ENCODE measurements around the gene ITSN2.

ITSN2 gene

DNA sequence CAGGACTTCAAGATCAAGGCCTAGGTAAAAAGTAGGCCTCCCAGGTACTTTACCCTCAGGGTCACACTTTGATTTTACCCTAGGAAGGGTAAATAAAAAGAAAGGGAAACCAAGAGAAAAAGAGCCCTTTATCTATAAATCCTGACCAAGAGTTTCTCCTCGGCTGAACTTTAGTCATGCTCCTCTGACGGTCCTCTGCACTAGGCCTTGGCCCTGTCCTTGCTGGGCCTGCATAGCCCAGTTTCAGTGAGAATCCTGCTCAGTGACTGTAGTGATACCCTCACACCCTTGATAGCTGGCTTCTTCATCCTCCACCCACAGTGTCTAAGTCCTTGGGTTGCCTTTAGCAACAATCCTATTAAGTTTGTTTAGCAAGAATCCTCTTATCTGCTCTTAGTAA, 20.5 kb upstream of the ITSN2 start:
- no peak for DNase-seq (ENCODE audit: low read depth)
- H3K4me3 ChIP-seq (replicated peaks; ENCODE audit: low read depth, low read length), result no peak overlapping the region
- TF ChIP-seq, protein P1, sequence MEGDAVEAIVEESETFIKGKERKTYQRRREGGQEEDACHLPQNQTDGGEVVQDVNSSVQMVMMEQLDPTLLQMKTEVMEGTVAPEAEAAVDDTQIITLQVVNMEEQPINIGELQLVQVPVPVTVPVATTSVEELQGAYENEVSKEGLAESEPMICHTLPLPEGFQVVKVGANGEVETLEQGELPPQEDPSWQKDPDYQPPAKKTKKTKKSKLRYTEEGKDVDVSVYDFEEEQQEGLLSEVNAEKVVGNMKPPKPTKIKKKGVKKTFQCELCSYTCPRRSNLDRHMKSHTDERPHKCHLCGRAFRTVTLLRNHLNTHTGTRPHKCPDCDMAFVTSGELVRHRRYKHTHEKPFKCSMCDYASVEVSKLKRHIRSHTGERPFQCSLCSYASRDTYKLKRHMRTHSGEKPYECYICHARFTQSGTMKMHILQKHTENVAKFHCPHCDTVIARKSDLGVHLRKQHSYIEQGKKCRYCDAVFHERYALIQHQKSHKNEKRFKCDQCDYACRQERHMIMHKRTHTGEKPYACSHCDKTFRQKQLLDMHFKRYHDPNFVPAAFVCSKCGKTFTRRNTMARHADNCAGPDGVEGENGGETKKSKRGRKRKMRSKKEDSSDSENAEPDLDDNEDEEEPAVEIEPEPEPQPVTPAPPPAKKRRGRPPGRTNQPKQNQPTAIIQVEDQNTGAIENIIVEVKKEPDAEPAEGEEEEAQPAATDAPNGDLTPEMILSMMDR (IDR thresholded peaks at IDR 0.05; ENCODE audit: low read length, missing control alignments), result no peak

DNA sequence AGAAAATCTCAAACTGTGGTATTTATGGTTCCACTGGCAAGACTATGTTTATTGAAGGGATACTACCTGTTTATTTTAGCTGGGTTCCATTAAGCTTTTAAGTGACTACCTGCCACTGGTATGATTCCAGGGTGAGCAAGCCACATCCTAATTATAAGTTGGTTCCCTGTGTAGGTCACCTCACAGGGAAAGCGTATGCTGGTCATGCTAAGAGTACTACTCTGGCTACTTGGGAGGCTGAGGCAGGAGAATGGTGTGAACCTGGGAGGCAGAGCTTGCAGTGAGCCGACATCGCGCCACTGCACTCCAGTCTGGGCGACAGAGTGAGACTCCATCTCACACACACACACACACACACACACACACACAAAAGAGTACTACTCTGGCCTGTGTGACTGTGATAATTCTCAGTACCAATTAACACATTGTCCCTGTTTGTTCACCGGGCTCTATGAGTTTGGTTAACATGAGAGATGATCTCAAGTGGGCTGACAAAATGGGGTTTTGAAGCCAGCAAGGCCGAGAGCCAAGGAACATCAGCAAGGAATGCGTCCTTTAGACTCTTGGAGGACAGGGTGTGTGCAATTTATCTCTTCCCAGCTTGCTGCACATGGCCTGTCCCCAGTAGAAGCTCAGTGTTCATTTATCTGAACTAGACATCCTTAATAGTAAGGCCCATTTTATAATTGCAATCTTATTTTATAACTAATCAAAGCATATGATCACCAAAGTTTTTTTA, 15.2 kb upstream of the ITSN2 start:
- no peak overlapping the region for H3K4me3 ChIP-seq (replicated peaks; ENCODE audit: low read depth, low read length)
- TF ChIP-seq, protein P1 (IDR thresholded peaks at IDR 0.05; ENCODE audit: low read length, missing control alignments), result no peak
- DNase-seq (ENCODE audit: low read depth), result no peak

DNA sequence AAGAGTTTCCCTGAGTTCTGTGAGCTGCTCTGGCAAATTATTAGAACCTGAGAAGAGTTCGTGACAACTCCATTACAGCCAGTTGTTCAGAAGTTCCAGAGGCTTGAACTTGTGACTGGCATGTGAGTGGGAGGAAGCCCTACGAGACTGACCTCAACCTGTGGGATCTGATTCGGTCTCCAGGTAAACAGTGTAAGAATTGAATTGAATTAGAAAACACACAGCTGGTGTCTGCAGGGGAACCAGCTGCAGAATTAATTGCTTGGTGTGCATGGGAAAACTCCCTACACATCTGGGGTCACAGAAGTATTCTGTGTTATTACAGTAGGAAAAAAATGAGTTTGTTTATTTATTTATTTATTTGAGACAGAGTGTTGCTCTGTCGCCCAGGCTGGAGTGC, 14.0 kb upstream of the ITSN2 start:
- TF ChIP-seq, protein P1 (IDR thresholded peaks at IDR 0.05; ENCODE audit: low read length, missing control alignments), result no peak
- DNase-seq (ENCODE audit: low read depth), result no peak

DNA sequence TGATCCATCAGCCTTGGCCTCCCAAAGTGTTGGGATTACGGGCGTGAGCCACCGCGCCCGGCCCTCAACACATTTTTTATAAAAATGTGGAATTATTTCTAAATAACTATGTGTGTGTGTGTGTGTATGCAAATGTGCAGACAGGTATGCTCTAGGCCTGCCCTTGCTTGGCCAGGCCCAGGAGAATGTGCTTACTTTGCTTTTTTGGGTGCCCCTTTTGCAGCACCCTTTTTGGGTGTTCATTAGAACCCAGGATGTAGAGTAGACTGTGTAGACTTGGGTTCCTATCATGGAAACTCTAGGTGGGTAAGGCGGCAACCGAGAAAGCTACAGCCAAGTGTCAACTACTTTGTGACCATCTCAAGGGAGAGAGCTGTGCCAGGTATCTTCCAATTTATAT, 11.7 kb upstream of the ITSN2 start:
- DNase-seq (ENCODE audit: low read depth), result no peak
- TF ChIP-seq, protein P1 (IDR thresholded peaks at IDR 0.05; ENCODE audit: low read length, missing control alignments), result no peak
- H3K4me3 ChIP-seq (replicated peaks; ENCODE audit: low read depth, low read length), result no peak overlapping the region

More for the DNA sequence above, 14.0 kb upstream of the ITSN2 start:
- no peak overlapping the region for H3K4me3 ChIP-seq (replicated peaks; ENCODE audit: low read depth, low read length)

DNA sequence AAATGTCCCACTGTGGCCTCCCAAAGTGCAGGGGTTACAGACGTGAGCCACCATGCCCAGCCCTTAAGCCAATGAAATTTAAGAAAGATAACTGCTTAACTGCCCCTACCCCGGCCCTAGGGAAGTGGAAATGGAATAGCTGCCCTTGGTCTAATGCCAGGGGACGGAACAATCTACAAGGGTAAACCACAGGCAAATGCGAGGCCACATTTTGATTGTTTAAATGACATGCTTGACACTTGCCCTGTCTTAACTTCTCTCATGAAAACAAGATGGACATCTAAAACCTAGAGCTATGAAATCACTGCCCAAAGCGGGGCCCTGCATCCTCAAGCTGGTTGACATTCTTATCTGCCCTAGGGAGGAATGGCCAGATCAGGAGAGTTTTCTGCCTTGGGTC, 5.5 kb upstream of the ITSN2 start:
- TF ChIP-seq, protein P1 (IDR thresholded peaks at IDR 0.05; ENCODE audit: low read length, missing control alignments), result no peak
- no peak for DNase-seq (ENCODE audit: low read depth)
- no peak overlapping the region for H3K4me3 ChIP-seq (replicated peaks; ENCODE audit: low read depth, low read length)

DNA sequence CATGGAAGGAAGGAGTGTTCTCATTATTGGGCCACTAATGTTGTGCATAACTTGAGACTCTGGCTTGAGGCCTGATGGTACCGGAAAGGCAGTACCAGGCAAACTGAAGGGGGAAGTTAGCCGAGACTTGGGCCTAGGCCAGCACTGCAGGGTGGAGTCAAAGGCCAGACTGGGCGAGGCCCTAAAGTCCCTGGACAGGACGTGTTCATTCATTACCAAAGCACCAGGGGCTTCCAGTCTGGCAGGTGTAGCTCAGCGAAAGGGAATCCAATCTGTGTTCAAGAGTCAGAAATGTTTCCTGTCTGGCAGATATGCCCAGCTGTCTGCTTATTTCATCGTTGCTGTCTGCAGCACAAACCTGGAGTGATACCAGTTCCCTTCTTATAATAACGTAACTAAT, 4.7 kb upstream of the ITSN2 start:
- H3K4me3 ChIP-seq (replicated peaks; ENCODE audit: low read depth, low read length), result no peak overlapping the region
- TF ChIP-seq, protein P1 (IDR thresholded peaks at IDR 0.05; ENCODE audit: low read length, missing control alignments), result no peak
- DNase-seq (ENCODE audit: low read depth), result peak; percentile 20

DNA sequence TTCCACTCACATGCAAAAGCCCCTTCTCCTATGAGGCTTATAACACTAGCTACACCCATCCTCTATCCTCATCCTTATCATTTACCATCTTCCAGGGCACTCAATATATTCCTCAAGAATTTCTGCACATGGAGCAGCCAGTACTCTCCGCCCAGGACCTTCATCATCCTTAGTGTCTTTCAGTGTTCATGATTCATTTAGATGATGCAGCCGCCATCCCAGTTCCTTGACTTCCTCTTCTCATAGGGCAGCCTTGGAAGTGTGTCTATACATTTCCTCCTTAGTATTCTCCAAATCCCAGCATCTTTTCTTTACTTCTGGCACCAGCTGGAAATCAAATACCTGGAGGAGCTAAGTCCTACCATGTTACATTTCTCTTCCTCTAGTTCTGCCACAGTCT, 3.0 kb upstream of the ITSN2 start:
- TF ChIP-seq, protein P1 (IDR thresholded peaks at IDR 0.05; ENCODE audit: low read length, missing control alignments), result no peak
- no peak overlapping the region for H3K4me3 ChIP-seq (replicated peaks; ENCODE audit: low read depth, low read length)
- DNase-seq (ENCODE audit: low read depth), result no peak
